Measurements from ENCODE around the gene HAVCR2.

DNA sequence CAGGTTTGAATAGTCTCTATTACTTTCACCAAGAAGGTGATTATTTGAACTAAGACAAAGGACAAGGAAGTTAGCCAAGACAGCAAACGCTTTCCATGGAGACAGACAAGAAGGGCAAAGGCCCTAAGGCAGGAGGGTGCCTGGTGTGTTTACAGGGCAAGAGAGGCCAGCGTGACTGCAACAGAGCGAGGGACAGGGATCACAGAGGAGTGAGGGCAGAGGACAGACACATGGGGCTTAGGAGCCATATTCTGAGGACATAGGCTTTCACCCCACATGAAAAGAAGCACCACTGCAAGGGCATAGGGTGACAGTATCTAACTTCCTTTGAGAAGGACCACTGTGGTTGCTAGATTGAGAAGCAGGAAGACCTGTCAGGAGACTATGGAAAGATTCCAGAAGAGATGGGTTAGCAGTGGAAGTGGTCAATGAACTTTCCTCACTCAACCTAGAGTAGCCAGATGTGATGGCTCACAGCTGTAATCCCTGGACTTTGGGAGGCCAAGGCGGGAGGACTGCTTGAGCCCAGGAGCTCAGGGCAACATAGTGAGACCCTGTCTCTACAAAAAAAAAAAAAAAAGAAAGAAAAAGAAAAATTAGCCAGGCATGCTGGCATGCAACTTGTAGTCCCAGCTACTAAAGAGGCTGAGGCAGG lies 44.9 kb downstream of the HAVCR2 start:
- TF ChIP-seq, protein P1, sequence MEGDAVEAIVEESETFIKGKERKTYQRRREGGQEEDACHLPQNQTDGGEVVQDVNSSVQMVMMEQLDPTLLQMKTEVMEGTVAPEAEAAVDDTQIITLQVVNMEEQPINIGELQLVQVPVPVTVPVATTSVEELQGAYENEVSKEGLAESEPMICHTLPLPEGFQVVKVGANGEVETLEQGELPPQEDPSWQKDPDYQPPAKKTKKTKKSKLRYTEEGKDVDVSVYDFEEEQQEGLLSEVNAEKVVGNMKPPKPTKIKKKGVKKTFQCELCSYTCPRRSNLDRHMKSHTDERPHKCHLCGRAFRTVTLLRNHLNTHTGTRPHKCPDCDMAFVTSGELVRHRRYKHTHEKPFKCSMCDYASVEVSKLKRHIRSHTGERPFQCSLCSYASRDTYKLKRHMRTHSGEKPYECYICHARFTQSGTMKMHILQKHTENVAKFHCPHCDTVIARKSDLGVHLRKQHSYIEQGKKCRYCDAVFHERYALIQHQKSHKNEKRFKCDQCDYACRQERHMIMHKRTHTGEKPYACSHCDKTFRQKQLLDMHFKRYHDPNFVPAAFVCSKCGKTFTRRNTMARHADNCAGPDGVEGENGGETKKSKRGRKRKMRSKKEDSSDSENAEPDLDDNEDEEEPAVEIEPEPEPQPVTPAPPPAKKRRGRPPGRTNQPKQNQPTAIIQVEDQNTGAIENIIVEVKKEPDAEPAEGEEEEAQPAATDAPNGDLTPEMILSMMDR (conservative IDR thresholded peaks at IDR 0.05): no peak
- no peak for TF ChIP-seq EZH2 (IDR thresholded peaks at IDR 0.05; ENCODE audit: low read depth)
